ENCODE results near the gene NTHL1.
A peak's percentile ranks its signal among the peaks of the same experiment; 100 is the strongest.

The NTHL1 gene

DNA sequence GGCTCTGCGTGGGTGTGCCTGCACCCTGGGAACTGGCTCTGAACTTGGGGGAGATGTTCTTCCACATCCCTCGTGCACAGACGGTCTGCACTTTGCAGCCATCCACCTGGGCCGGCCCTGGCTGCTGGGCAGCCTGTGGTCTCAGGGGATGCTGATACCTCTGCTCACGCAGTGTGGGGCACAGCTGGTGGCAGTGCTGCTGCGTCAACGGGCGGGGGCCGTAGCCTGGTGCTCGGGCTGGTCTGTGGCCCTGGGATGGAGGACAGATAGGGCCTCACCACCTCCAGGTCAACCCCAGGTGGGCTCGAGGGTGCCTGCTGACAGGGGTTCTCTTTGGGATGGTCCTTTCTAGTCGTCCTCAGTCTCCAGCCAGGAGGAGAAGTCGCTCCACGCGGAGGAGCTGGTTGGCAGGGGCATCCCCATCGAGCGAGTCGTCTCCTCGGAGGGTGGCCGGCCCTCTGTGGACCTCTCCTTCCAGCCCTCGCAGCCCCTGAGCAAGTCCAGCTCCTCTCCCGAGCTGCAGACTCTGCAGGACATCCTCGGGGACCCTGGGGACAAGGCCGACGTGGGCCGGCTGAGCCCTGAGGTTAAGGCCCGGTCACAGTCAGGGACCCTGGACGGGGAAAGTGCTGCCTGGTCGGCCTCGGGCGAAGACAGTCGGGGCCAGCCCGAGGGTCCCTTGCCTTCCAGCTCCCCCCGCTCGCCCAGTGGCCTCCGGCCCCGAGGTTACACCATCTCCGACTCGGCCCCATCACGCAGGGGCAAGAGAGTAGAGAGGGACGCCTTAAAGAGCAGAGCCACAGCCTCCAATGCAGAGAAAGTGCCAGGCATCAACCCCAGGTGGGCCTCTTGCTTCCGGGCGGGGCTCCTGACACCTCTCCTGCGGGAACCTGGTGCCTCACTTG, 36.5 kb upstream of the NTHL1 start:
- 0 out of 2 replicates have a peak overlapping the region, but pooled peaks have one; percentile 3 for H3K27ac ChIP-seq
- TF ChIP-seq, protein P1, sequence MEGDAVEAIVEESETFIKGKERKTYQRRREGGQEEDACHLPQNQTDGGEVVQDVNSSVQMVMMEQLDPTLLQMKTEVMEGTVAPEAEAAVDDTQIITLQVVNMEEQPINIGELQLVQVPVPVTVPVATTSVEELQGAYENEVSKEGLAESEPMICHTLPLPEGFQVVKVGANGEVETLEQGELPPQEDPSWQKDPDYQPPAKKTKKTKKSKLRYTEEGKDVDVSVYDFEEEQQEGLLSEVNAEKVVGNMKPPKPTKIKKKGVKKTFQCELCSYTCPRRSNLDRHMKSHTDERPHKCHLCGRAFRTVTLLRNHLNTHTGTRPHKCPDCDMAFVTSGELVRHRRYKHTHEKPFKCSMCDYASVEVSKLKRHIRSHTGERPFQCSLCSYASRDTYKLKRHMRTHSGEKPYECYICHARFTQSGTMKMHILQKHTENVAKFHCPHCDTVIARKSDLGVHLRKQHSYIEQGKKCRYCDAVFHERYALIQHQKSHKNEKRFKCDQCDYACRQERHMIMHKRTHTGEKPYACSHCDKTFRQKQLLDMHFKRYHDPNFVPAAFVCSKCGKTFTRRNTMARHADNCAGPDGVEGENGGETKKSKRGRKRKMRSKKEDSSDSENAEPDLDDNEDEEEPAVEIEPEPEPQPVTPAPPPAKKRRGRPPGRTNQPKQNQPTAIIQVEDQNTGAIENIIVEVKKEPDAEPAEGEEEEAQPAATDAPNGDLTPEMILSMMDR (IDR thresholded peaks at IDR 0.05) = no peak
- no peak for TF ChIP-seq ZFX (IDR thresholded peaks at IDR 0.05; ENCODE audit: borderline replicate concordance)

DNA sequence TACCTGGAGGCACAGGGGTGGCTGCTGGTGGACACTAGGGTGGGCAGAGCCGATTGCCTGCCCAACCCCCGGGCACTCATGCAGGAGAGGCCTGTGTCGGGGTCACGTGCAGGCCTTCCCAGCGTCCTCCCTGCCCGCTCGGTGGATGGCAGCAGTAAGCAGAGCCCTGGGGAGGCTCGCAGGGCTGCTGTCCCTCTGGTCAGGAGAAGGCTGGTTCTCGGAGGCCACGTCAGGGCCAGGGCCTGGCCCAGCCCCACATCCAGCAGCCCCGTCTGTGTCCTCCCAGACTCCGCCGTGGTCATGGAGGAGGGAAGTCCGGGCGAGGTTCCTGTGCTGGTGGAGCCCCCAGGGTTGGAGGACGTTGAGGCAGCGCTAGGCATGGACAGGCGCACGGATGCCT, 35.8 kb upstream of the NTHL1 start:
- no peak overlapping the region for H3K27ac ChIP-seq

DNA sequence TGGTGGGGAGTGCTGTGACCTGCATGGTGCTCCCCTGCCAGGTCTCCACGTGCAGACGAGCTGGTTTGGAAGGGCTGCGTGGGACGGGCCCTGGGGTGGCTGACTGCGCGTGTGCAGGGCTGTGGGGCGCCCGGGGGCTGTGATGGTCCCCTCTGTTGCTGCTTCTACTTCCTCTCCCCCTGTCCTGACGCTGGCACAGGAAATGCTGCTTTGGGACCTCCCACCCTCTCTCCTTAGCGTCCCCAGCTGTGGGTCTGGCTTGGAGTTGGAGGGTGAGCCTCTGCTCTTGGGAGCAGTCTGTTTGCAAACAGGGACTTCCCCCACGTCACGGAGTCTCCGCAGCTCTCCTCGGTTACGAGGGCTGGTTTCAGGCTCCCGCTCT, 35.3 kb upstream of the NTHL1 start:
- TF ChIP-seq ZFX (IDR thresholded peaks at IDR 0.05; ENCODE audit: borderline replicate concordance) = no peak
- TF ChIP-seq, protein P1 (IDR thresholded peaks at IDR 0.05) = no peak
- H3K27ac ChIP-seq = no peak overlapping the region

More for the DNA sequence above, 35.8 kb upstream of the NTHL1 start:
- TF ChIP-seq, protein P1 (IDR thresholded peaks at IDR 0.05) = no peak
- TF ChIP-seq ZFX (IDR thresholded peaks at IDR 0.05; ENCODE audit: borderline replicate concordance) = no peak

DNA sequence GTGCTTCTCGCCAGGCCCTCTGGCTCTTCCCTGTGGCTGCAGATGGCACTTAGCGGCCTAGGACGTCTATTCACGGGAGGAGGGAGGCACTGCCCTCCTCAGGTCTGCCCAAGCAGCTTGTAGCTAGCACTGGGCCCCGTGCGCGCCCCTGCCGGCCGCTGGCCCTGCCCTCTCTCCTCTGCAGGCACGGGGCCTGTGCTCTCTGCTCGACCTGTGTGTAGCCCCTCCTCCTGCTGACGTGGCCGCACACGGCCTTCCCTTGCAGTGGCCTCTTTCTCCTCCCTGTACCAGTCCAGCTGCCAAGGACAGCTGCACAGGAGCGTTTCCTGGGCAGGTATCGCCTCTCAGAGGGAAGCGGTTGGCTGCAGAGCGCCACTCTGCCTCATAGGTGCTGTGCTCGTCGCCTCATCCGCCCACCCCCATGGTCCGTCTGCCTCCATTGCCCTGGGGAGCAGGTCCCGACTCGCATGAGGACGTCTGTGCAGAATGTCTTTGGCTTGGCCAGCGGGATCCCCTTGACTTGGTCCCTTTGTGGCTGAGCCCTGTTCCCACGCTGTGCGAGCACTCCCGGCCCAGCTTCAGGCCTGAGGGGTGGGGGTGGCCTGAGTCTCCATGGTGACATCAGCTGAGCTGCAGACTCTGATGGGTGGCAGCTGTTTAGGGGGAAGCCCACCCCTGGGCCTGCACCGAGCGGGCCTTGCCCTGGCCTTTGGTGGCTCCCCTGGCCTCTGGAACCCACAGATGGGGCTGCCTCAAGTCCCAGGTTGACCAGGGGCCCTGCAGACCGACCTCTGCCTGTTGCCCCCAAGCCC, 34.7 kb upstream of the NTHL1 start:
- TF ChIP-seq, protein P1 (IDR thresholded peaks at IDR 0.05) = no peak
- TF ChIP-seq ZFX (IDR thresholded peaks at IDR 0.05; ENCODE audit: borderline replicate concordance) = no peak
- no peak overlapping the region for H3K27ac ChIP-seq

DNA sequence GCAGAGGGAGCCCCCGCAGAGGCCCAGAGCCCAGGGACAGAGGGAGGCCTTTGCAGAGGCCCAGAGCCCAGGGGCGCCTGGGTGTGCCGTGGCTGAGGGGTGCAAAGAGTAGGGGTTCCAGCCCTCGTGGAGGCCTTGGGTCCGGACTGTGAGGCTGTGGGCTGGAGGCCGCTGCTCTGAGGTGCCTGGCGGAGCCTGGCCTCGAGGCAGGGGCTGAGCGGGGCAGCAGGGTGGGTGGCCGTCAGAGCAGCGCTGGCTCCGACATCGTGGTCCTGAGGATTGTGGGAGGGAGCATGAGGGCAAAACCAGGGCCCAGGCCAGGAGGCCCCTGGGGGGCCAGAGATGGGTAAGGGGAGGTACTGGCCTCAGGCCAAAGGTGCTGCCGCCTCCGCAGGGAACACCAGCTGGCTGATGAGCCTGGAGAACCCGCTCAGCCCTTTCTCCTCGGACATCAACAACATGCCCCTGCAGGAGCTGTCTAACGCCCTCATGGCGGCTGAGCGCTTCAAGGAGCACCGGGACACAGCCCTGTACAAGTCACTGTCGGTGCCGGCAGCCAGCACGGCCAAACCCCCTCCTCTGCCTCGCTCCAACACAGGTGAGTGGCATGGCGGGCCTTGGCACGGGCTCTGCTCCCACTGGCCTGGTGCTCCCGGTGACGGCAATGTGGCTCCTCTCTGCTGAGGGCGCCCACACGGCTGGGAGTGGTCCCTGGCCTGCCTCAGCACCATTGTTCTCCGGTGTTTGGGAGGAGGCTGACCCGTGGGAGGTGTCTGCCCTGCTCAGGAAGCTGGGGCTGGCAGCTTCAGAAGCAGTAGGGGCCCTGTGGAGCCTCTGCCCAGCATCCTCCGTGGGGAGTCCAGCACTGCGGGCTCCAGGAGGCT, 33.8 kb upstream of the NTHL1 start:
- no peak overlapping the region for H3K27ac ChIP-seq
- TF ChIP-seq ZFX (IDR thresholded peaks at IDR 0.05; ENCODE audit: borderline replicate concordance) = no peak
- TF ChIP-seq, protein P1 (IDR thresholded peaks at IDR 0.05) = no peak

DNA sequence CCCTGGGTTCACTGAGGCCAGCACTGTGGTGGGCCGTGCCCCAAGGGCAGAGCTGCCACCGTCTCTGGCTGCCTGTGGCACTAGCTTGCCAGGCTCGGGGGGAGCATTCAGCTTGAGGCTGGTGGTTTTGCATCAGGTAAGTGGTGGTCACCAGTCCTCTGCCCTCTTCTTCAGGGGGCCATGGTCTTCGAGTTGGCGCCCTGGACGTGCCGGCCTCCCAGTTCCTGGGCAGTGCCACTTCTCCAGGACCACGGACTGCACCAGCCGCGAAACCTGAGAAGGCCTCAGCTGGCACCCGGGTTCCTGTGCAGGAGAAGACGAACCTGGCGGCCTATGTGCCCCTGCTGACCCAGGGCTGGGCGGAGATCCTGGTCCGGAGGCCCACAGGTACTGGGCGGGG, 32.4 kb upstream of the NTHL1 start:
- TF ChIP-seq, protein P1 (IDR thresholded peaks at IDR 0.05) = no peak
- no peak for TF ChIP-seq ZFX (IDR thresholded peaks at IDR 0.05; ENCODE audit: borderline replicate concordance)
- H3K27ac ChIP-seq = no peak overlapping the region
